Measurements from ENCODE around the gene NR1H2.

DNA sequence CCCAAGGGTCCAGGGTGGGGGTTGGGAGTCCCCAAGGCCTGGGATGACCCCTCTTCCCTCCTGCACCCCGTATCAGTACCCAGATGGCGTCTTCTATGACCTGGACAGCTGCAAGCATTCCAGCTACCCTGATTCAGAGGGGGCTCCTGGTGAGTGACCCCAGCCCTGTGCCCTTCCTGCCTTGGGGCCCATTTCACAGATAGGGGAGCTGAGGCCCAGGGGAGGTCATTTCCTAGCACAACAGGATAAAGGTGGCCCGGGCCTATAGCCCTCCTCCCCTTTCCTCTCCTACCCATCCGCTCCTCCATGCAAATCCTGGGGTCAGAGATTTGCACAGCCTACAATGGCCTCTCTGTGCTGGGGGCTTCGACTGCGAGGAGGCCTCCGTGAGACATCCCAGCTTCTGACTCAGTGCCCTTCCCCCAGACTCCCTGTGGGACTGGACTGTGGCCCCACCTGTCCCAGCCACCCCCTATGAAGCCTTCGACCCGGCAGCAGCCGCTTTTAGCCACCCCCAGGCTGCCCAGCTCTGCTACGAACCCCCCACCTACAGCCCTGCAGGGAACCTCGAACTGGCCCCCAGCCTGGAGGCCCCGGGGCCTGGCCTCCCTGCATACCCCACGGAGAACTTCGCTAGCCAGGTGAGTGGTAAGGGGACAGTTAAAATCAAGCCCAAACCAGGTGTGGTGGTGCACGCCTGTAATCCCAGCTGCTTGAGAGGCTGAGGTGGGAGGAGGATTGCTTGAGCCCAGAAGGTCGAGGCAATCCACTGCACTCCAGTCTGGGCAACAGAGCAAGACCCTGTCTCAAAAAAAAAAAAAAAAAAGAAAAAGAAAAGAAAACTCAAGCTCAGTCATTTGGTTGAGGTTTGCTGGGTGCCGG lies 46.4 kb downstream of the NR1H2 start:
- TF ChIP-seq, protein P1, sequence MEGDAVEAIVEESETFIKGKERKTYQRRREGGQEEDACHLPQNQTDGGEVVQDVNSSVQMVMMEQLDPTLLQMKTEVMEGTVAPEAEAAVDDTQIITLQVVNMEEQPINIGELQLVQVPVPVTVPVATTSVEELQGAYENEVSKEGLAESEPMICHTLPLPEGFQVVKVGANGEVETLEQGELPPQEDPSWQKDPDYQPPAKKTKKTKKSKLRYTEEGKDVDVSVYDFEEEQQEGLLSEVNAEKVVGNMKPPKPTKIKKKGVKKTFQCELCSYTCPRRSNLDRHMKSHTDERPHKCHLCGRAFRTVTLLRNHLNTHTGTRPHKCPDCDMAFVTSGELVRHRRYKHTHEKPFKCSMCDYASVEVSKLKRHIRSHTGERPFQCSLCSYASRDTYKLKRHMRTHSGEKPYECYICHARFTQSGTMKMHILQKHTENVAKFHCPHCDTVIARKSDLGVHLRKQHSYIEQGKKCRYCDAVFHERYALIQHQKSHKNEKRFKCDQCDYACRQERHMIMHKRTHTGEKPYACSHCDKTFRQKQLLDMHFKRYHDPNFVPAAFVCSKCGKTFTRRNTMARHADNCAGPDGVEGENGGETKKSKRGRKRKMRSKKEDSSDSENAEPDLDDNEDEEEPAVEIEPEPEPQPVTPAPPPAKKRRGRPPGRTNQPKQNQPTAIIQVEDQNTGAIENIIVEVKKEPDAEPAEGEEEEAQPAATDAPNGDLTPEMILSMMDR (IDR thresholded peaks at IDR 0.05; ENCODE audit: poor library complexity): no peak
- no peak for TF ChIP-seq EZH2 (IDR thresholded peaks at IDR 0.05; ENCODE audit: borderline replicate concordance)
